Measurements from ENCODE around the gene GPR62.

Gene GPR62

DNA sequence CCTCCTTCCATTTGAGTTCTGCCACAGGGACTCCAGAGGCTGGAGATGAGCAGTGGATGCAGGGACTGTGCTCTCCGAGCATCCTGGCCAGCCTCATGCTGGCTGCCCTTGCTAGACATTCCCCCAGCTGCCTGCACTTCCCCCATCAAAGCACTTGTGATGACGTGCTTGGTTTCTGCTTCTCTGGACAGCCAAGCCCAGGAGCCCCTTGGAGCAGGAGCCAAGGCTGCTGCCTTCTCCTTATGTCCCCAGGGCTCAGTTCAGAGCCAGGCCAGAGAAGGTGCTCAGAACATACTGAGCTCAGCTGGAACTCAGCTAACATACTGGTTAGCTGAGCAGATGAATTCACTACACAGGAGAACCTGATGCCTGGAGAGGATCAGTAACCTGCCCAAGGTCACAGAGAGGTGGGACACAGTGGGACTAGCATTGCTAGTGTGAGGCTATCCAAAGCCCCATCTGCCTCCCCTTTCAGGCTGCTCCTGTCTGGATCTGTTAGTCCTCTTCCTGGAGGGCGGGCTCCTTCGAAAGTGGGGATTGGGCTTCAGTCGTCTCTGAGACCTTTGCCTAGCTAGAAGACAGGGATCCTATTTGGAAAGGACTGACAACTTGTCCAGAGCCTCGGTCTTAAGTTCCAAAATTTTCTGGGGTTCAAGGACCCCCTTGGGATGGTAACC lies 7.8 kb downstream of the GPR62 start:
- no peak for DNase-seq (ENCODE audit: low read depth)
- TF ChIP-seq, protein P1, sequence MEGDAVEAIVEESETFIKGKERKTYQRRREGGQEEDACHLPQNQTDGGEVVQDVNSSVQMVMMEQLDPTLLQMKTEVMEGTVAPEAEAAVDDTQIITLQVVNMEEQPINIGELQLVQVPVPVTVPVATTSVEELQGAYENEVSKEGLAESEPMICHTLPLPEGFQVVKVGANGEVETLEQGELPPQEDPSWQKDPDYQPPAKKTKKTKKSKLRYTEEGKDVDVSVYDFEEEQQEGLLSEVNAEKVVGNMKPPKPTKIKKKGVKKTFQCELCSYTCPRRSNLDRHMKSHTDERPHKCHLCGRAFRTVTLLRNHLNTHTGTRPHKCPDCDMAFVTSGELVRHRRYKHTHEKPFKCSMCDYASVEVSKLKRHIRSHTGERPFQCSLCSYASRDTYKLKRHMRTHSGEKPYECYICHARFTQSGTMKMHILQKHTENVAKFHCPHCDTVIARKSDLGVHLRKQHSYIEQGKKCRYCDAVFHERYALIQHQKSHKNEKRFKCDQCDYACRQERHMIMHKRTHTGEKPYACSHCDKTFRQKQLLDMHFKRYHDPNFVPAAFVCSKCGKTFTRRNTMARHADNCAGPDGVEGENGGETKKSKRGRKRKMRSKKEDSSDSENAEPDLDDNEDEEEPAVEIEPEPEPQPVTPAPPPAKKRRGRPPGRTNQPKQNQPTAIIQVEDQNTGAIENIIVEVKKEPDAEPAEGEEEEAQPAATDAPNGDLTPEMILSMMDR (IDR thresholded peaks at IDR 0.05; ENCODE audit: low read depth, low read length, missing control alignments), result no peak
- H3K4me3 ChIP-seq (ENCODE audit: low read depth, low read length), result no peak overlapping the region
- in situ Hi-C loops (cut with HindIII; ENCODE audit: low sequenced_read_pairs), result no loop called here

DNA sequence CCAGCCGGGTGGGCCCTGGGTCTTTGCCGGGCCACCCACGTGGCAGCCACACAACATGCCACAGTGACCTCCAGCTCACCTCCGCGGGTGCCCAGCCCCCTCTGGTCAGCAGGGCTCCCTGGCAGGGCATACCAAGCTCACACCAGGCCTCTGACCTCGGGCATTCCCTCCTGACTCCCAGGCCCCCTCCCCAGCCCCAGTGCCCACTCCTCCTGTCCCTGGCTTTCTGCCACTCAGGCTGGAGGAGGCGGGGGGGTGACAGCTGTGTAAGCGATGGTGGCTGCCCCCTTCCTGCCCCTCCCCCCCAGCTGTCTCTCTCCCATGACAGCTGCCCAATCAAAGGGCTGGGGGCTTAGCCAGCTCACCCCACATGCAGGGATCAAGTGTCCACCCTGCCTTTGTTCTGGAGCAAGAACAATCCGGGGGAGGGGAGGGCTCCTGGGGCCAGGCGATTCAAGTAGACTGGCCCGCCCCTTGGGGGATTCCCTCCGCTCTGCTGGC lies 8.8 kb downstream of the GPR62 start:
- H3K4me3 ChIP-seq (ENCODE audit: low read depth, low read length), result no peak overlapping the region
- TF ChIP-seq, protein P1 (IDR thresholded peaks at IDR 0.05; ENCODE audit: low read depth, low read length, missing control alignments), result no peak
- in situ Hi-C loops (cut with HindIII; ENCODE audit: low sequenced_read_pairs), result no loop called here
- no peak for DNase-seq (ENCODE audit: low read depth)

DNA sequence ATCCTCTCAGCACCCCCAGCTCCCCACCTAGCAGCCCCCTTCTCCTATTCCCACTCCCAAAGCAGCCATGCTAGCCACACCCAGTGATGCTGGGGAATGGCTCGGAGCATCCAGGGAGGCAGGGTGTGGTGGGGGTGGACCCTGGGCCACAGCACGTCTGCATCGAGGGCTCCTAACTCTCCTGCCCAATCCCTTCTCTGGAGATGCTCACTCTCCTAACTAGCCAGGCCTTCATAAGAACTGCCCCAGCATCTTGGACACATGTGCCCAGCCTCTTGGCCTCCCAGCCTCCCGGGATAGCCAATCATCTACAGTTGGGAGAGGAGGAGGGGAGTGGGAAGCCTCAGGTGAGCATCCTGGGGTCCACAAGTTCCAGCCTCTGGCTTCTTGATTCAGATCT lies 9.3 kb downstream of the GPR62 start:
- DNase-seq (ENCODE audit: low read depth), result no peak
- TF ChIP-seq, protein P1 (IDR thresholded peaks at IDR 0.05; ENCODE audit: low read depth, low read length, missing control alignments), result no peak
- in situ Hi-C loops (cut with HindIII; ENCODE audit: low sequenced_read_pairs), result no loop called here
- no peak overlapping the region for H3K4me3 ChIP-seq (ENCODE audit: low read depth, low read length)

DNA sequence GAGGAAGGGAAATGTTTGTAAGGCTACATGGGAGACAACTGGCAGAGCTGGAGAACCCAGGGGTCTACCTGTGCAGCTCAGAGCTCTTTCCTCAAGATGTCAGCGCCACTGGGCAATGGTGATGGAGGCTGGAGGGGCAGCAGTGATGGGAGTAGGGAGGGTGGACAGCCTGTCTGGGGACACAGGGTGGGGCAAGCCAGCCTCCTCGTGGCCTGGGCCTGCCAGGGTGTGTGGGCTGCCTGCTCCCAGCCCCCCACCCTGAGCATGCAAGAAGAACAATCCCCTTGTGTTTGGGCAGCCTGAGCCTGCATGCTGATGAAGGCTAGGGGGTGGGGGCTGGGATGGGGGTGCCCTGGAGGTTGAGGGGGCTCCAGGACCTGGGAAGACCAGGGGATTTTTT lies 10.8 kb downstream of the GPR62 start:
- in situ Hi-C loops (cut with HindIII; ENCODE audit: low sequenced_read_pairs), result no loop called here
- DNase-seq (ENCODE audit: low read depth), result no peak
- peak overlapping the region; percentile 64 for H3K4me3 ChIP-seq (ENCODE audit: low read depth, low read length)
- TF ChIP-seq, protein P1 (IDR thresholded peaks at IDR 0.05; ENCODE audit: low read depth, low read length, missing control alignments), result no peak

DNA sequence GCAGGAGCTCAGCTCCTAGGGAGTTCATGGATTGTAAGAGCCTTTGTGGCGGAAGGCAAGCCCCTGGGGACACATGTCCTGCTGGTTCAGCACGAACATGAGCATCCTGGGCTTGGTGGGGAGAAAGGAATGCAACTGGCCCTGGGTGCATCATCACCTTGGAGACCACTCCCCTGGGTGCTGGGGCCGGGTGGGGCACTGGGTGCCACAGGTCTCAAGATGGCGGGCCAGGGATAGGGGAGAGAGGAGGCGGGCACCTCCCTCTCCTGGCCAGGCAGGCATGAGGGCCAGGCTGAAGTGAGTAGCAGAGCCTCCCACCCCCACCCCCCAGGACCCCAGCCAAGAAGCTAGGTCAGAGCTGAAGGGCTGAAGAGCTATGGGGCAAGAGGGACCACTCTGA lies 11.3 kb downstream of the GPR62 start:
- H3K4me3 ChIP-seq (ENCODE audit: low read depth, low read length), result peak overlapping the region; percentile 64
- DNase-seq (ENCODE audit: low read depth), result no peak
- in situ Hi-C loops (cut with HindIII; ENCODE audit: low sequenced_read_pairs), result no loop called here
- TF ChIP-seq, protein P1 (IDR thresholded peaks at IDR 0.05; ENCODE audit: low read depth, low read length, missing control alignments), result no peak

DNA sequence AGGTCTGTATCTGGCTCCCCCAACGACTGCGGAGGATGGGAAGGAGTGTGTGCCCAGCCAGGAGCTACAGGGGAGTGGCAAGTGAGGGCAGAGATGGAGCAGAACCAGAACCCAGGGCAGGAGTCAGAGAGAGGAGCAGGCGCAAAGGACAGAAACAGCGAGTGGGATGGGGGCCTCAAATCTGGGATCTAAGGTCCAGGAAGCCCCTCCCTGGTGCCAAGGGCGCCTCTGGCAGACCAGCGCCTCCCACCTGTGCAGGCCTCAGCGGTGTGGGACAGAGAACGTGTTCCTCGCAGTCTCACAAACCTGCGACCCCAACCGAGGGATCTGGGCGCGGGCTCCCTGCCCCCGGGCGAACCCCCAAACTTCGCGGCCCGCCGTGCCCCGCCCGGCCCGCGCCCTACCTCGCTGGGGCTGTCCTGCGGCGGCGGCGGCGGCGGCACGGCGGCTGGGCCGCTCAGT lies 11.8 kb downstream of the GPR62 start:
- no peak for DNase-seq (ENCODE audit: low read depth)
- TF ChIP-seq, protein P1 (IDR thresholded peaks at IDR 0.05; ENCODE audit: low read depth, low read length, missing control alignments), result no peak
- H3K4me3 ChIP-seq (ENCODE audit: low read depth, low read length), result peak overlapping the region; percentile 64
- in situ Hi-C loops (cut with HindIII; ENCODE audit: low sequenced_read_pairs), result no loop called here
